Glomerular endothelial cell (primary cell): ENCODE results near the gene RALGAPA1. TPM values are rescaled to one million over a fixed set of nuclear protein-coding genes. Genes with fewer than 3 reads are reported as not detected.

ENCODE experiments used
- DNase-seq: peaks from one replicate; pipeline ENCODE4 v3.0.0-alpha.2; 2011; ENCODE audit warnings: low read depth, low spot score; ENCODE audit errors: extremely low read depth
- total RNA-seq: library from RNA; depleted of rRNA; stranded (reverse); fragments of >200 nt; gene quantifications from 2 replicates; pipeline ENCODE4 v1.2.3, GENCODE V29; 2015

Gene RALGAPA1
- total RNA-seq, 1 donor from 2014 or later, result 22.2 TPM

- no peak for DNase-seq
These were observed 305.4 kb downstream of the RALGAPA1 start for GRCh38 chr14:35503646-35504045.

- no peak for DNase-seq
These were observed 309.9 kb downstream of the RALGAPA1 start for GRCh38 chr14:35499180-35499579.

GRCh38 chr14:35495278-35495677, 313.8 kb downstream of the RALGAPA1 start:
- no peak for DNase-seq

GRCh38 chr14:35492569-35493014, 316.5 kb downstream of the RALGAPA1 start:
- no peak for DNase-seq

Other genes starting within 250 kb of the RALGAPA1 start
- gene BRMS1L, start 17.0 kb upstream of the RALGAPA1 start, total RNA-seq, result 4.8 and 5.3 TPM in 2 replicates